Mesothelial cell of epicardium (in vitro differentiated cells): Measurements from ENCODE around the gene CDH10. TPM values are rescaled to one million over a fixed set of nuclear protein-coding genes. Genes with fewer than 3 reads are reported as not detected.

Source experiments
- DNase-seq, 2 experiments: peaks; one replicate each; pipeline ENCODE4 v3.0.0; 2021; ENCODE audit warnings: low spot score in 2 of 2; ENCODE audit not compliant: unreplicated experiment in 2 of 2
- H3K27ac Mint-ChIP-seq: 2 replicates; pipeline ENCODE4 v1.8.0; 2021; ENCODE audit warnings: mixed read lengths
- H3K27me3 Mint-ChIP-seq: 2 replicates; pipeline ENCODE4 v1.8.0; 2021; ENCODE audit warnings: low read depth, mixed read lengths
- H3K36me3 Mint-ChIP-seq: 2 replicates; pipeline ENCODE4 v1.8.0; 2021; ENCODE audit warnings: mixed read lengths
- H3K4me1 Mint-ChIP-seq: 2 replicates; pipeline ENCODE4 v1.8.0; 2021; ENCODE audit warnings: mixed read lengths
- H3K4me3 Mint-ChIP-seq: 2 replicates; pipeline ENCODE4 v1.8.0; 2021; ENCODE audit warnings: mild to moderate bottlenecking, moderate library complexity, mixed read lengths
- H3K9me3 Mint-ChIP-seq: 2 replicates; pipeline ENCODE4 v1.8.0; 2021; ENCODE audit warnings: mixed read lengths
- total RNA-seq: library from RNA; stranded (reverse); gene quantifications from 3 replicates; pipeline ENCODE4 v1.2.1, GENCODE V29; 2021
- TF ChIP-seq, protein P1 (sequence below): fragments of 200-600 bp; sonication (generic); IDR thresholded peaks from one replicate; pipeline ENCODE4 v1.5.0; 2021; ENCODE audit warnings: antibody characterized with exemption; ENCODE audit not compliant: unreplicated experiment

Gene CDH10
- total RNA-seq, 1 donor from 2014 or later = 25.4 TPM

DNA sequence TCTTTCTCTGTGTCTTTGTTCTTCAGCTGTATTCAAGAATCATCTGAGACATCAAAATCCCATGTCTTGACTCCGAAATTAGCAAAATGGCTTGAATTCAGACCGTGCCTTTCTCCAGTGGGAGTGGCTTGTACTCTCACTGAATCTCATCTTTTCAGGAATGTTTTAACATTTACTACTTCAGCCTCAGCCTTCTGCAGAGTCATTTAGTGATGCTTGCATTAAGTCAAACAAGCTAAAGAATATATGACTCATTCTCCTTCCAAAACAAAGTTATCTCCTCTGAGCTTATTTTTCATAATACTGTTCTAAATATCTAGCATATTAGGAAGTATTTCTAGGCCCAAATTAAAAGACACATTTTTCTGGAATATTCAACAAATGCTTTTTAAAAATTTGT is 205.3 kb downstream of the CDH10 start:
- Mint-ChIP-seq H3K27me3 (no peaks in the 10 kb centered on the region), H3K27ac (no peak overlapping the region), H3K9me3 (no peaks in the 10 kb centered on the region), H3K36me3 (no peaks in the 10 kb centered on the region), H3K4me1 (peaks cover 2% of the 10 kb centered on the region), H3K4me3 (no peak overlapping the region)
- no peak for DNase-seq
- TF ChIP-seq, protein P1, sequence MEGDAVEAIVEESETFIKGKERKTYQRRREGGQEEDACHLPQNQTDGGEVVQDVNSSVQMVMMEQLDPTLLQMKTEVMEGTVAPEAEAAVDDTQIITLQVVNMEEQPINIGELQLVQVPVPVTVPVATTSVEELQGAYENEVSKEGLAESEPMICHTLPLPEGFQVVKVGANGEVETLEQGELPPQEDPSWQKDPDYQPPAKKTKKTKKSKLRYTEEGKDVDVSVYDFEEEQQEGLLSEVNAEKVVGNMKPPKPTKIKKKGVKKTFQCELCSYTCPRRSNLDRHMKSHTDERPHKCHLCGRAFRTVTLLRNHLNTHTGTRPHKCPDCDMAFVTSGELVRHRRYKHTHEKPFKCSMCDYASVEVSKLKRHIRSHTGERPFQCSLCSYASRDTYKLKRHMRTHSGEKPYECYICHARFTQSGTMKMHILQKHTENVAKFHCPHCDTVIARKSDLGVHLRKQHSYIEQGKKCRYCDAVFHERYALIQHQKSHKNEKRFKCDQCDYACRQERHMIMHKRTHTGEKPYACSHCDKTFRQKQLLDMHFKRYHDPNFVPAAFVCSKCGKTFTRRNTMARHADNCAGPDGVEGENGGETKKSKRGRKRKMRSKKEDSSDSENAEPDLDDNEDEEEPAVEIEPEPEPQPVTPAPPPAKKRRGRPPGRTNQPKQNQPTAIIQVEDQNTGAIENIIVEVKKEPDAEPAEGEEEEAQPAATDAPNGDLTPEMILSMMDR = no peak
